Omental fat pad (tissue), 4 donors: ENCODE data around the gene UBAC1. TPM values are rescaled to one million over a fixed set of nuclear protein-coding genes. Genes with fewer than 3 reads are reported as not detected.
"Not testable (repeated sequence)": the region's sequence is repeated elsewhere in the genome, so short reads cannot be mapped to it uniquely, and the experiment has no call there.

Experiments used
- ATAC-seq: fragments of 150-250 bp; one replicate; pipeline ENCODE4 v1.9.1; 2016; ENCODE audit warnings: mild to moderate bottlenecking, moderate library complexity; ENCODE audit not compliant: low FRiP score
- DNase-seq: peaks from one replicate; pipeline ENCODE4 v3.0.0-alpha.2; 2019; ENCODE audit warnings: low spot score
- CTCF ChIP-seq, 3 donors: fragments of 450-650 bp; IDR thresholded peaks; one replicate each; pipeline ENCODE4 v1.5.1; 2016 to 2017; ENCODE audit warnings: antibody characterized with exemption in 3 of 3, mild to moderate bottlenecking in 3 of 3, moderate library complexity in 2 of 3
- total RNA-seq, 4 donors: library from RNA; depleted of rRNA; stranded (reverse); fragments of >200 nt; gene quantifications; one replicate each; pipeline ENCODE4 v1.1.0, GENCODE V29; 2016

UBAC1 gene
- total RNA-seq, 4 donors from 2014 or later, result 28.4 to 56.7 (median 34.6) TPM

GRCh38 chr9:135946392-135946994 lies 14.7 kb downstream of the UBAC1 start:
- no peak for ATAC-seq
- no peak for DNase-seq
- no peak for TF ChIP-seq CTCF (IDR thresholded peaks at IDR 0.05)

GRCh38 chr9:135945969-135946368 lies 15.2 kb downstream of the UBAC1 start:
- DNase-seq (no peak), ATAC-seq (no peak)
- TF ChIP-seq CTCF (IDR thresholded peaks at IDR 0.05), result no peak

DNA sequence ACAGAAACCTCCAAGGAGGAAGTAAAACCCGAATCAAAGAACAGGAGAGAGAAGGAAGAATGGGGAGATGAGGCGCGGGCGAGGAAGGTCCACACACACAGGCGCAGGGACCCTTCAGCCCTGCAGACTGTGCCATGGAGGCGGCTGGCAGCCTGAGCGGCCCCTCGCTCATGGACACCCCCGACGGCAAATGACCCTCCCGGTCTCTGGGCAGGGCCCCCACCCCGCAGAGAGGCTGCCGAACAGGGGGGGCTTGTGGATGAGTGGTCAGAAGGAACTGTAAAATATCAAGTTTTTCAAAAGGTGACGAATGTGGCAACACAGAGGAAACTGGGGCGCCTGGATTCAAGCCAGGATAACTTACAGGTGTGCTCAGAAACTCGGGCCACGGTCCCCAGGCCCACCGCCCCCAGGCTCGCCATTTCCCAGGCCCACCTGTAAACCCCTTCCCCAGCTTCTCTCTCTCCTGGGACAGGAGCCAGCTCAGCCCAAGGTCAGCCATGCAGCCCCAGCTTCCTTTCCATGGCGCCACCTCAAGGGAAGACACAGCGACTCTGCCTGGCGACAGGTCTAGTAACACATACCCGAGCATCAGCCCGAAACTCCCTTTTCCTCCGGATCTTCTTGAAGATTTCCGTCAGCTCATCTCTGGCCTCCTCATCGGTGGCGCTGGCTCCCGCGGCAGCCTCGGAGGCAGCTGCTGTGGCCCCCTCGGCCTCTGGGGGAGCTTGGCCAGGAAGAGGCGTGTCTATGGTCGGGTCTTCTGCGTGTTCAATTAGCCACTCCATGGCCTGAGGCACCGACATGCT lies 16.5 kb downstream of the UBAC1 start:
- no peak for ATAC-seq

GRCh38 chr9:135943604-135944003 lies 17.6 kb downstream of the UBAC1 start:
- ATAC-seq, DNase-seq: not testable (repeated sequence)

More for the DNA sequence above, 16.5 kb downstream of the UBAC1 start:
- no peak for DNase-seq
- TF ChIP-seq CTCF (IDR thresholded peaks at IDR 0.05), result no peak

DNA sequence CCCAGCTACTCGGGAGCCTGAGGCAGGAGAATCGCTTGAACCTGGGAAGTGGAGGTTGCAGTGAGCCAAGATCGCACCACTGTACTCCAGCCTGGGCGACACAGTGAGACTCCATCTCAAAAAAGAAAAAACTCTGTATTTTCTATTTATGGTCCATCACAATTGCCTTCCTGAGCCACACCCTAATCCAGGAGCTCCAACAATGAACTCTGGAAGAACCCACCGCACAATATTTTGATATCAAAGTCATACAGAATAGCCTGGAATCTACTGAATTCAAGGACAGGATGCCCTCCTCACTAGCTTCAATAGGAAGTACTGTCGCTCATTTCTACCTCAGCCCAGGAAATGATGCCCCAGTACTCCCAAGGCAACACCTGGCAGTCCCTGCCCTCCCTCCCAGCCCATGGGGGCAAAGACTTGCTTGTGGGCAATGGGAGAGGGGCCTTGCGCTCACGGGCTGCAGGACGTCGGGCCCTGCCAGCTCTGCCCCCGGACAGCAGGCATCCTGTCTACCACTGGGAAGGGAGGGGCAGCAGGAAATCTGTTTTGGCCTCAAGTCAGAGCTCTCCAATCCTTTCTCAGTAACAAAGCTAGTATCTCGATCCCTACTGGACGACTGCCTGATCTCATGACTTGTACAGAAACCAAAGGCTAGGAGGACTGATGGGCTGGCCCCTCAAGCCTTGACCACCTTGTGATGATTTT lies 19.7 kb downstream of the UBAC1 start:
- DNase-seq (no peak), ATAC-seq (no peak)
- no peak for TF ChIP-seq CTCF (IDR thresholded peaks at IDR 0.05)

DNA sequence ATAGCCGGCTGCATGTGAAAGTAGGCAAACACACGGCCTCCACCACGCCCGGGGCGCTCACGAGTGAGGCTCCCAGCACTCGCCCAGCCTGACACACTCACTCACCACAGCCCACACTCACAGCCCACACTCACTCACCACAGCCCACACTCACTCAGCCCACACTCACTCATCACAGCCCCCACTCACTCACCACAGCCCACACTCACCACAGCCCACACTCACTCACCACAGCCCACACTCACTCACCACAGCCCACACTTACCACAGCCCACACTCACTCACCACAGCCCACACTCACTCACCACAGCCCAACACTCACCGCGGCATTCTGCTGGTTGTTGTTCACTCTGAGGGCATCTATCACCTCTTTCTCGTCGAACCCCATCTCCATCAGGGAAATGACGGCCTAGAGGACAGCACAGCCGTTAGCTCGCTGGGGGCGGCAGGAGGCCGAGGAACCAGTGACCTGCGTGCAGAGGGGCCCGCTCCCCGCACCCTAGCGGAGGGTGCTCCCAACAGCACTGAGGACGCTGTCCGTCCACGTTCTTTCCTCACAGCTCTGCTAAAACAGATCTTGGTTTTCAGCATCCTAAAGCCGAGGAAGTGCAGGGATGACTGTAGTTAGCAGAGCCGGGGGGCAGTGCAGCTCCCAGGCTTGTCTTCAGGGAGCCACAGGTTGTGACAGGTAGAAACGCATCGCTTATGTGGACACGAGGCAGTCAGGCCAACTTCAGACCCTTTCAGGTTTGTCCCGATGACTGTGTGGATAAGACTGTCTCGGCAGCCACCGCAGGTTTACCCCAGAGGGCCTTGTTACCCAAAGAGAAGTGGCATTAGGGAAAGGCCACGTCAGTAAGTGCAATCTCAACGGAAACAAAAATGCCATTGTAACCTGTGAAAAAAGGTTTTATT lies 21.6 kb downstream of the UBAC1 start:
- TF ChIP-seq CTCF (IDR thresholded peaks at IDR 0.05), result no peak
- DNase-seq (no peak), ATAC-seq (no peak)
